GM12878 (cell line): ENCODE data around the gene SPACDR. TPM values are rescaled to one million over a fixed set of nuclear protein-coding genes. Genes with fewer than 3 reads are reported as not detected.

ENCODE experiments used
- ATF7 ChIP-seq: fragments of 450-650 bp; IDR thresholded peaks from 2 replicates; pipeline ENCODE4 v1.6.1; 2016; ENCODE audit warnings: low read depth, mild to moderate bottlenecking
- BHLHE40 ChIP-seq, 2 experiments: fragments of 450-650 bp in 1 of 2; IDR thresholded peaks; 2 replicates each; pipeline ENCODE4 v1.6.1; 2011 to 2017; ENCODE audit warnings: low read depth in 2 of 2, borderline replicate concordance in 1 of 2, improper control_type of control experiment in 1 of 2, low read length in 1 of 2, mild to moderate bottlenecking in 1 of 2
- BRCA1 ChIP-seq: IDR thresholded peaks from 2 replicates; pipeline ENCODE4 v1.6.1; 2011; ENCODE audit warnings: low read depth, low read length, improper control_type of control experiment
- CBFB ChIP-seq: IDR thresholded peaks from 2 replicates; pipeline ENCODE4 v1.6.1; 2016; ENCODE audit warnings: antibody characterized with exemption, low read depth
- CHD2 ChIP-seq: IDR thresholded peaks from 2 replicates; pipeline ENCODE4 v1.6.1; 2011; ENCODE audit warnings: low read depth, low read length, improper control_type of control experiment, borderline replicate concordance
- DPF2 ChIP-seq: fragments of 450-650 bp; IDR thresholded peaks from 2 replicates; pipeline ENCODE4 v1.6.1; 2017; ENCODE audit warnings: mild to moderate bottlenecking
- FOXM1 ChIP-seq: IDR thresholded peaks from 2 replicates; pipeline ENCODE4 v1.6.1; 2012; ENCODE audit warnings: low read depth, mild to moderate bottlenecking, inconsistent platforms, low read length, moderate library complexity
- IKZF1 ChIP-seq: fragments of 450-650 bp; conservative IDR thresholded peaks from 2 replicates; pipeline ENCODE4 v1.6.1; 2017; ENCODE audit warnings: antibody characterized with exemption, mild to moderate bottlenecking
- IKZF2 ChIP-seq, 2 experiments: fragments of 450-650 bp; IDR thresholded peaks; 2 replicates each; pipeline ENCODE4 v1.6.1; 2017; ENCODE audit warnings: mild to moderate bottlenecking in 2 of 2, moderate library complexity in 2 of 2
- KAT2A ChIP-seq: conservative IDR thresholded peaks from 2 replicates; pipeline ENCODE4 v1.6.1; 2011; ENCODE audit warnings: low read depth, low read length; ENCODE audit not compliant: control insufficient read depth
- MYC ChIP-seq: IDR thresholded peaks from 2 replicates; pipeline ENCODE4 v1.6.1; 2011; ENCODE audit warnings: mild to moderate bottlenecking, low read length, moderate library complexity, inconsistent platforms; ENCODE audit not compliant: insufficient read depth, insufficient replicate concordance, insufficient read length, severe bottlenecking
- NR2C2 ChIP-seq: IDR thresholded peaks from 2 replicates; pipeline ENCODE4 v1.6.1; 2011; ENCODE audit warnings: borderline replicate concordance, low read depth; ENCODE audit not compliant: control insufficient read depth, insufficient read length
- NR2F1 ChIP-seq: fragments of 450-650 bp; conservative IDR thresholded peaks from 2 replicates; pipeline ENCODE4 v1.6.1; 2017; ENCODE audit warnings: mild to moderate bottlenecking
- NRF1 ChIP-seq: conservative IDR thresholded peaks from 2 replicates; pipeline ENCODE4 v1.6.1; 2011; ENCODE audit warnings: mild to moderate bottlenecking, low read depth, low read length, improper control_type of control experiment
- REST ChIP-seq: IDR thresholded peaks from 2 replicates; pipeline ENCODE4 v1.6.1; 2012; ENCODE audit warnings: mild to moderate bottlenecking, low read depth, low read length
- SIX5 ChIP-seq: IDR thresholded peaks from 2 replicates; pipeline ENCODE4 v1.6.1; 2011; ENCODE audit warnings: mild to moderate bottlenecking, low read depth, low read length, moderate library complexity; ENCODE audit not compliant: severe bottlenecking
- SMAD1 ChIP-seq: fragments of 450-650 bp; IDR thresholded peaks from 2 replicates; pipeline ENCODE4 v1.6.1; 2018; ENCODE audit warnings: mild to moderate bottlenecking, low read depth; ENCODE audit not compliant: partially characterized antibody
- SMAD5 ChIP-seq: IDR thresholded peaks from 2 replicates; pipeline ENCODE4 v1.6.1; 2016; ENCODE audit warnings: antibody characterized with exemption, low read depth
- SMC3 ChIP-seq: IDR thresholded peaks from 2 replicates; pipeline ENCODE4 v1.6.1; 2011; ENCODE audit warnings: low read length, improper control_type of control experiment, borderline replicate concordance
- TAF1 ChIP-seq: IDR thresholded peaks from 2 replicates; pipeline ENCODE4 v1.6.1; 2011; ENCODE audit warnings: mild to moderate bottlenecking, low read depth, low read length, borderline replicate concordance
- TBL1XR1 ChIP-seq: IDR thresholded peaks from 2 replicates; pipeline ENCODE4 v1.6.1; 2012; ENCODE audit warnings: low read depth, low read length, improper control_type of control experiment
- TCF3 ChIP-seq: IDR thresholded peaks from 2 replicates; pipeline ENCODE4 v1.6.1; 2012; ENCODE audit warnings: low read depth, mild to moderate bottlenecking, low read length, borderline replicate concordance; ENCODE audit not compliant: insufficient read depth
- YBX1 ChIP-seq: fragments of 450-650 bp; IDR thresholded peaks from 2 replicates; pipeline ENCODE4 v1.6.1; 2016; ENCODE audit warnings: antibody characterized with exemption
- ZBTB4 ChIP-seq: fragments of 450-650 bp; formaldehyde crosslinking; IDR thresholded peaks from 2 replicates; pipeline ENCODE4 v1.4.0; 2022; ENCODE audit warnings: mild to moderate bottlenecking, moderate library complexity
- ZNF384 ChIP-seq: IDR thresholded peaks from 2 replicates; pipeline ENCODE4 v1.6.1; 2012; ENCODE audit warnings: low read depth, mild to moderate bottlenecking, low read length, improper control_type of control experiment, borderline replicate concordance
- polyA plus RNA-seq, 11 experiments: library from polyadenylated mRNA; depleted of rRNA in 4 of 11; unstranded in 6 of 11; stranded (reverse) in 5 of 11; fragments of >200 nt; fragmentation: Nextera tagmentation in 4 of 11; fragmentation: Illumina TruSeq in 1 of 11; extraction: Ambion mirVana in 4 of 11; extraction: Trizol in 1 of 11; gene quantifications; 1 replicate in 1 of 11; 2 replicates in 10 of 11; pipeline versions ENCODE4 v1.2.1 to v1.2.3, GENCODE V29; 2011 to 2016; ENCODE audit warnings: inconsistent platforms in 2 of 11, missing spikeins in 2 of 11, low read depth in 1 of 11
- total RNA-seq, 4 experiments: library from RNA; depleted of rRNA in 3 of 4; stranded (reverse); fragments of >200 nt in 3 of 4; fragmentation: Illumina TruSeq in 1 of 4; extraction: Trizol in 1 of 4; gene quantifications; 2 replicates each; pipeline versions ENCODE4 v1.2.1 to v1.2.3, GENCODE V29; 2013 to 2021

SPACDR gene
- total and polyA plus RNA-seq, 10 of the 15 experiments (the other 5 are each of a cell fraction or from before 2014, with no cell fraction given): 0.18 to 1.5 (median 0.63) TPM

- no peak for TF ChIP-seq NR2C2
- TF ChIP-seq SMAD1: peak; percentile 95
- peak; percentile 94 for TF ChIP-seq IKZF1
- TF ChIP-seq TAF1: peak; percentile 76; the same call in 1 of the 2 replicates
- peak; percentile 57 to 72 for TF ChIP-seq IKZF2 (IDR thresholded peaks at IDR 0.05)
- peak; percentile 98 for TF ChIP-seq SMAD5
- peak; percentile 62 for TF ChIP-seq DPF2
- peak; percentile 53 to 60 for TF ChIP-seq BHLHE40 (IDR thresholded peaks at IDR 0.05; ENCODE audit: borderline replicate concordance in 1 of 2, low read depth in 2 of 2, low read length in 1 of 2)
- no peak for TF ChIP-seq CHD2
- peak; percentile 48; the same call in 1 of the 2 replicates for TF ChIP-seq TBL1XR1
- TF ChIP-seq NR2F1: 0 out of 2 replicates have a peak, but pooled peaks have one; percentile 49
- 0 out of 2 replicates have a peak, but pooled peaks have one; percentile 41 for TF ChIP-seq ZBTB4 (CRISPR knock-in tag)
- no peak for TF ChIP-seq ZNF384
- peak; percentile 98 for TF ChIP-seq CBFB
- TF ChIP-seq FOXM1: no peak
- TF ChIP-seq SIX5: peak; percentile 87
- TF ChIP-seq YBX1: no peak
- TF ChIP-seq TCF3: peak; percentile 96
- peak; percentile 92 for TF ChIP-seq NRF1
- TF ChIP-seq MYC: peak; percentile 37
- TF ChIP-seq ATF7: peak; percentile 88; the same call in 1 of the 2 replicates
- no peak for TF ChIP-seq KAT2A
- TF ChIP-seq BRCA1: no peak
- TF ChIP-seq REST: 0 out of 2 replicates have a peak, but pooled peaks have one; percentile 6
- no peak for TF ChIP-seq SMC3
Observed at GRCh38 chr7:100428199-100428966, 35.7 kb downstream of the SPACDR start, which contains the start of gene ZCWPW1 (continued).
